CD14-positive monocyte (primary cell): ENCODE data around the gene METTL16. TPM values are rescaled to one million over a fixed set of nuclear protein-coding genes. Genes with fewer than 3 reads are reported as not detected.
A peak's percentile ranks its signal among the peaks of the same experiment; 100 is the strongest.

Experiments used
- DNase-seq, 3 donors: peaks; one replicate each; pipeline ENCODE4 v3.0.0-alpha.2; 2011 to 2022
- H2AFZ ChIP-seq: 2 replicates; pipeline ENCODE4 v1.6.0; 2012; ENCODE audit warnings: mild to moderate bottlenecking, low read depth, low read length, inconsistent platforms; ENCODE audit not compliant: insufficient read depth, poor library complexity, severe bottlenecking
- H3K27ac ChIP-seq, 2 donors: 1 replicate in 1 of 2; 2 replicates in 1 of 2; pipeline ENCODE4 v1.5.1; 2012 to 2013; ENCODE audit warnings: low read length in 2 of 2, control low read depth in 1 of 2, inconsistent platforms in 1 of 2, low read depth in 1 of 2, mild to moderate bottlenecking in 1 of 2
- H3K27me3 ChIP-seq, 2 donors: one replicate each; pipeline versions ENCODE4 v1.6.0 to v1.6.1; 2011 to 2013; ENCODE audit warnings: low read length in 2 of 2; ENCODE audit not compliant: control insufficient read depth in 2 of 2, insufficient read depth in 2 of 2
- H3K36me3 ChIP-seq, 2 donors: replicated peaks in 1 of 2; 1 replicate in 1 of 2; 2 replicates in 1 of 2; pipeline versions ENCODE4 v1.5.1 to v1.6.1; 2012 to 2013; ENCODE audit warnings: low read length in 2 of 2, control low read depth in 1 of 2, inconsistent platforms in 1 of 2, mild to moderate bottlenecking in 1 of 2; ENCODE audit not compliant: insufficient read depth in 2 of 2, control insufficient read depth in 1 of 2
- H3K4me1 ChIP-seq, 2 donors: 1 replicate in 1 of 2; 2 replicates in 1 of 2; pipeline versions ENCODE4 v1.5.1 to v1.6.1; 2012 to 2013; ENCODE audit warnings: low read length in 2 of 2, control low read depth in 1 of 2, inconsistent platforms in 1 of 2, mild to moderate bottlenecking in 1 of 2, moderate library complexity in 1 of 2; ENCODE audit not compliant: insufficient read depth in 2 of 2, control insufficient read depth in 1 of 2
- H3K4me2 ChIP-seq: replicated peaks from 2 replicates; pipeline ENCODE3; 2012; ENCODE audit warnings: low read length, moderate library complexity, mild to moderate bottlenecking; ENCODE audit not compliant: poor library complexity, severe bottlenecking; ENCODE audit errors: extremely low read depth
- H3K4me3 ChIP-seq, 3 experiments: fragments of 200-600 bp in 1 of 3; sonication (generic) in 1 of 3; replicated peaks in 1 of 3; 1 replicate in 2 of 3; 2 replicates in 1 of 3; pipeline ENCODE4 v1.5.1; 2011 to 2013; ENCODE audit warnings: low read length in 3 of 3, mild to moderate bottlenecking in 3 of 3, control low read depth in 2 of 3, low read depth in 2 of 3, inconsistent platforms in 1 of 3, moderate library complexity in 1 of 3
- H3K79me2 ChIP-seq: 2 replicates; pipeline ENCODE4 v1.6.0; 2012; ENCODE audit warnings: mild to moderate bottlenecking, control low read depth, inconsistent platforms, low read length, moderate library complexity; ENCODE audit not compliant: insufficient read depth
- H3K9ac ChIP-seq: 2 replicates; pipeline ENCODE4 v1.6.0; 2017; ENCODE audit warnings: low read length, mild to moderate bottlenecking; ENCODE audit not compliant: insufficient read depth, poor library complexity, severe bottlenecking
- H3K9me3 ChIP-seq, 2 donors: replicated peaks in 1 of 2; 1 replicate in 1 of 2; 2 replicates in 1 of 2; pipeline versions ENCODE4 v1.5.1 to v1.6.1; 2012 to 2013; ENCODE audit warnings: low read length in 2 of 2, control low read depth in 1 of 2; ENCODE audit not compliant: control insufficient read depth in 1 of 2, insufficient read depth in 1 of 2
- H4K20me1 ChIP-seq: 2 replicates; pipeline ENCODE4 v1.6.0; 2012; ENCODE audit warnings: mild to moderate bottlenecking, low read length, control low read depth, moderate library complexity; ENCODE audit not compliant: insufficient read depth
- H3K27ac Mint-ChIP-seq, 7 donors: one replicate each; pipeline ENCODE4 v1.8.0; 2020; ENCODE audit warnings: mild to moderate bottlenecking in 7 of 7, mixed read lengths in 7 of 7, moderate library complexity in 6 of 7, inconsistent platforms in 2 of 7
- H3K27me3 Mint-ChIP-seq, 3 donors: one replicate each; pipeline ENCODE4 v1.8.0; 2021 to 2022; ENCODE audit warnings: low read depth in 3 of 3, mild to moderate bottlenecking in 3 of 3, mixed read lengths in 3 of 3, moderate library complexity in 3 of 3, inconsistent platforms in 1 of 3
- H3K36me3 Mint-ChIP-seq, 2 donors: one replicate each; pipeline ENCODE4 v1.8.0; 2020; ENCODE audit warnings: mixed read lengths in 2 of 2, inconsistent platforms in 1 of 2, mild to moderate bottlenecking in 1 of 2
- H3K4me1 Mint-ChIP-seq: one replicate; pipeline ENCODE4 v1.8.0; 2020; ENCODE audit warnings: mild to moderate bottlenecking, mixed read lengths
- H3K4me3 Mint-ChIP-seq, 2 donors: one replicate each; pipeline ENCODE4 v1.8.0; 2020; ENCODE audit warnings: mild to moderate bottlenecking in 2 of 2, mixed read lengths in 2 of 2, moderate library complexity in 1 of 2
- H3K9me3 Mint-ChIP-seq, 7 donors: one replicate each; pipeline ENCODE4 v1.8.0; 2020 to 2022; ENCODE audit warnings: mixed read lengths in 7 of 7, mild to moderate bottlenecking in 6 of 7, moderate library complexity in 6 of 7, inconsistent platforms in 2 of 7
- WGBS: methylation state at CpG from one replicate; pipeline ENCODE4 v1.1.5; 2013; ENCODE audit warnings: missing lambda C conversion rate; ENCODE audit not compliant: insufficient coverage; 5-methylcytosine and 5-hydroxymethylcytosine counted together
- intact Hi-C, 2 donors: fragments of 100-400 bp; cut with micrococcal nuclease; formaldehyde crosslinking; loops; one replicate each; pipeline versions ENCODE4 v1.15.0 to v1.15.1; 2023
- polyA plus RNA-seq, 3 donors: library from polyadenylated mRNA; depleted of rRNA in 1 of 3; unstranded in 2 of 3; stranded (reverse) in 1 of 3; fragments of 300-500 nt in 2 of 3; fragments of >200 nt in 1 of 3; fragmentation: Illumina TruSeq in 2 of 3; gene quantifications; 1 replicate in 2 of 3; 2 replicates in 1 of 3; pipeline ENCODE4 v1.2.3, GENCODE V29; 2012 to 2021
- TF ChIP-seq, protein P1 (sequence below): fragments of 200-600 bp; IDR thresholded peaks from one replicate; pipeline ENCODE4 v1.8.0; 2022; ENCODE audit warnings: antibody characterized with exemption, mild to moderate bottlenecking

Gene METTL16
- polyA plus RNA-seq, 3 donors, result 3.0 to 8.0 (median 4.7) TPM

DNA sequence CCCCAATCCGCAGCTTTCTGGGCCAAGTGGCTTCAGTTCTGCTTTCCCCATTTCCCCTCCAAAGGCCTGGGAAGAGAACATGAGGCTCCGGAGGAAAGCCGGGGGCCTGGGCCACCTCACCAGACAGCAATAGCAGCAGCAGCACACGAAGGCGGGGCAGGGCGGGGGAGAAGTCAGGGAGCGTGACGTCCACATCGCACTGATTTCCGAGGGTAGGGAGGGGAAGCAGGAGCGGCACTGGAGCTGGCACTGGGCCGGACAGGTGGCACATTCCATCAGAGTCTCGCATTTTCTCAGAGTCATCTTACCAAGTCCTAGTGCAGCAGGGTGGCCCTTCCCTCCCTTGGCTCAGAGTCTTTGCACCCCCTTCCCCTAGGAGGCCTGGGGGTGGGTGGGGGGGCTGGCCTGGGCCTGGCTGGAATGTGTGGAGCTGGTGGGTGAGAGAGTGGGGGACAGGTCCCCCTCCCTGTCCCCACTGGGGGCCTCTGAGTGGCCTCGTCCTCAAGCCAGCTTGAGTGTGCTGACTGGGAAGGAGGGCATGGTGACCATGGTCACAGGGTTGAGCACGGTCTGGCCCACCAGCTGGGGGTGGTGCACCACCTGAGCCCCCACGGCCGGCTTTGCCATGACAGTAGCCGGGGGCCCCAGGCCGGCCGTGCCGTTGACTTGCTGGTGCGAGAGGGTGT, 125.1 kb downstream of the METTL16 start:
- no peaks in the 10 kb centered on the region for H3K27me3 ChIP-seq
- DNase-seq, result no peak
- Mint-ChIP-seq H3K27ac (peak overlapping the region in 1 of 7 donors; percentile 21), H3K4me1 (peaks cover 29% of the 10 kb centered on the region), H3K27me3 (peaks cover 0 to 2% (median 0%) of the 10 kb centered on the region in 3 donors), H3K36me3 (peaks cover 52 to 78% of the 10 kb centered on the region in 2 donors), H3K4me3 (no peak overlapping the region), H3K9me3 (no peaks in the 10 kb centered on the region)
- 94% methylated on average over 19 of the region's 22 CpGs for WGBS
- H3K27ac ChIP-seq, result no peak overlapping the region
- H3K4me2 ChIP-seq, result no peak overlapping the region
- intact Hi-C loops, result loop anchor here in 1 of 2 donors (10.0 kb wide), 1 partner anchor 288 kb away; no protein-coding TSS in a partner anchor
- TF ChIP-seq, protein P1, sequence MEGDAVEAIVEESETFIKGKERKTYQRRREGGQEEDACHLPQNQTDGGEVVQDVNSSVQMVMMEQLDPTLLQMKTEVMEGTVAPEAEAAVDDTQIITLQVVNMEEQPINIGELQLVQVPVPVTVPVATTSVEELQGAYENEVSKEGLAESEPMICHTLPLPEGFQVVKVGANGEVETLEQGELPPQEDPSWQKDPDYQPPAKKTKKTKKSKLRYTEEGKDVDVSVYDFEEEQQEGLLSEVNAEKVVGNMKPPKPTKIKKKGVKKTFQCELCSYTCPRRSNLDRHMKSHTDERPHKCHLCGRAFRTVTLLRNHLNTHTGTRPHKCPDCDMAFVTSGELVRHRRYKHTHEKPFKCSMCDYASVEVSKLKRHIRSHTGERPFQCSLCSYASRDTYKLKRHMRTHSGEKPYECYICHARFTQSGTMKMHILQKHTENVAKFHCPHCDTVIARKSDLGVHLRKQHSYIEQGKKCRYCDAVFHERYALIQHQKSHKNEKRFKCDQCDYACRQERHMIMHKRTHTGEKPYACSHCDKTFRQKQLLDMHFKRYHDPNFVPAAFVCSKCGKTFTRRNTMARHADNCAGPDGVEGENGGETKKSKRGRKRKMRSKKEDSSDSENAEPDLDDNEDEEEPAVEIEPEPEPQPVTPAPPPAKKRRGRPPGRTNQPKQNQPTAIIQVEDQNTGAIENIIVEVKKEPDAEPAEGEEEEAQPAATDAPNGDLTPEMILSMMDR, result no peak
- H3K36me3 ChIP-seq, result peaks cover 52 to 58% of the 10 kb centered on the region in 2 donors
- H3K79me2 ChIP-seq, result peaks cover 30% of the 10 kb centered on the region
- H3K9ac ChIP-seq, result no peak overlapping the region
- peaks cover 46% of the 10 kb centered on the region for H4K20me1 ChIP-seq
- no peaks in the 10 kb centered on the region for H3K9me3 ChIP-seq
- H2AFZ ChIP-seq, result no peak overlapping the region
- no peak overlapping the region for H3K4me3 ChIP-seq
- peaks cover 23 to 27% of the 10 kb centered on the region in 2 donors for H3K4me1 ChIP-seq

DNA sequence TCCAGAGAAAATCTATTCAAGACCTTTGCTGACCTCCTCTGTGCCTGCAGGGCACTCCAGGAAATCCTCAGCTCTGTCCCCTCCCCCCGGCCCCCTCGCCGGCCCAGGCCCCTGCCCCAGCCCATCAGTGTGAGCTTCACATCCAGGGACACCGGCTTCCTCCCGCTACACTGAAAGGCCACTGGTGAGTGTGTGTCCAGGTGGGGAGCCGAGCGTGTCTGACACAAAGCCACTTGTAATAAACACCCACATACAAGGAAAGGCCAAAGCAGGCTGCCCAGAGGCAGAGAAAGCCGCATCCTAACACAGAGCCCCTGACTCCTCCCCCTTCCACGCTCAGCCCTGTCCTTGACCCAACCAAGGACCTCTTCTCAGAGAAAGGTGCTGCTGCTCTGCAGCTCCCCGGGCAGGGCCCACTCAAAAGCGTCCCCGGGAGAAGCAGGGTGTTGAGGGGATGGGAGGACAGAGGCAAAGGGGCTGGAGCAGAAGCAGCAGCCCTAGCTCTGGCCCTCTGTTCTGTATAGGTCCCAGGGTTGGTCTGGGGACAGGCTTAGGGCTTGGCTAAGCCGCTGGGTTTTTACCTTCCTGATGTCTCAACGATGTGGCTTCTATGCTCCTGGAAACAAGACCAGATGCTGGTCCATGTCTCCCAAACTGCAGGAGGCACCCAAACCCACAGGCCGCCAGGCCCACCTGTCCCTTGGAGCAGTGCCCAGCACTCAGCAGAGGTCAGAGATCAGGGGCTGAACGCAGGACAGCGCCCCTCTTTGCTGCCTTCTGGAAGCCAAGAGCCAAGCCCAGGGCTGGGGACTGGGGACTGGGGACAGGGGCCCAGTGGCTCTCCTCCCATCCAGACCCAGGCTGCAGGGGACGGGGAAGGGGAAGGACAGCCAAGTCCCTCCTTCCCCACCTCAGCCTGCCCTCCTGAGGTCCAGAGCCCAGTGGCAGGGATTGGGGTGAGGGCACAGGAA, 126.2 kb downstream of the METTL16 start:
- WGBS, result 85% methylated on average over 9 of the region's 18 CpGs
- no peak for DNase-seq
- H3K27ac Mint-ChIP-seq, result peak overlapping the region in 2 of 7 donors; percentile 22 to 26
- peaks cover 20% of the 10 kb centered on the region for H3K4me1 Mint-ChIP-seq
- H3K9me3 Mint-ChIP-seq, result no peaks in the 10 kb centered on the region
- H3K27me3 Mint-ChIP-seq, result peaks cover 0 to 3% (median 0%) of the 10 kb centered on the region in 3 donors
- Histone ChIP-seq H3K4me3 (no peak overlapping the region), H3K27me3 (no peaks in the 10 kb centered on the region), H3K27ac (peak overlapping the region in 1 of 2 donors; percentile 32), H3K36me3 (peaks cover 60 to 68% of the 10 kb centered on the region in 2 donors), H3K9me3 (no peaks in the 10 kb centered on the region), H2AFZ (no peak overlapping the region), H3K4me1 (peaks cover 12 to 17% of the 10 kb centered on the region in 2 donors), H4K20me1 (peaks cover 43% of the 10 kb centered on the region), H3K9ac (no peak overlapping the region), H3K4me2 (no peak overlapping the region), H3K79me2 (peaks cover 20% of the 10 kb centered on the region)
- intact Hi-C loops, result loop anchor here in 1 of 2 donors (10.0 kb wide), 1 partner anchor 289 kb away; no protein-coding TSS in a partner anchor
- H3K4me3 Mint-ChIP-seq, result no peak overlapping the region
- TF ChIP-seq, protein P1, result no peak
- peaks cover 52 to 83% of the 10 kb centered on the region in 2 donors for H3K36me3 Mint-ChIP-seq
